HCT116 (cell line): ENCODE results near the gene HDLBP. TPM values are rescaled to one million over a fixed set of nuclear protein-coding genes. Genes with fewer than 3 reads are reported as not detected.

Experiments used
- ATAC-seq: fragments of 200-7000 bp; cut with Tn5 transposase; 2 replicates; pipeline ENCODE4 v1.9.1; 2020; ENCODE audit warnings: mild to moderate bottlenecking, moderate library complexity
- BruUV-seq: library from RNA; stranded (reverse); fragments of 400-500 nt; replicated peaks from 2 replicates; lab custom pipeline; 2021; lab: Mats Ljungman, UMichigan
- CTCF ChIA-PET: fragments of 300-600 bp; sonication (Branson Sonifier 250); formaldehyde crosslinking; loops from one replicate; lab custom pipeline; 2021; ENCODE audit warnings: antibody characterized with exemption; lab: Charles Lee
- POLR2A ChIA-PET: fragments of 300-600, 350-600 bp; sonication (Branson Sonifier 250); formaldehyde crosslinking; loops from one replicate; lab custom pipeline; 2021; ENCODE audit warnings: antibody characterized with exemption; lab: Charles Lee
- RAD21 ChIA-PET, 2 experiments: fragments of 300-600 bp; sonication (Branson Sonifier 250); formaldehyde crosslinking; loops; one replicate each; lab custom pipeline; 2023; ENCODE audit warnings: low total read pairs in 2 of 2; ENCODE audit not compliant: uncharacterized antibody in 2 of 2, unreplicated experiment in 2 of 2, low non-redundant PET in 1 of 2; lab: Charles Lee
- DNase-seq: peaks from one replicate; pipeline ENCODE4 v3.0.0-alpha.2; 2010; ENCODE audit warnings: low read depth, low spot score
- H2AFZ ChIP-seq: fragments of 200-600 bp; shearing (Covaris generic), sonication (generic); 2 replicates; pipeline ENCODE4 v1.6.1; 2017; ENCODE audit warnings: low read depth, mixed run types, mixed read lengths, antibody characterized with exemption, low read length; ENCODE audit not compliant: poor library complexity, severe bottlenecking
- H3K27ac ChIP-seq: 2 replicates; pipeline ENCODE4 v1.5.1; 2012; ENCODE audit warnings: low read depth, low read length
- H3K27me3 ChIP-seq: fragments of 200-600 bp; sonication (generic); 2 replicates; pipeline ENCODE4 v1.6.1; 2016; ENCODE audit warnings: mixed run types, low read length, mixed read lengths; ENCODE audit not compliant: insufficient read depth
- H3K36me3 ChIP-seq, 2 experiments: fragments of 200-500 bp in 1 of 2; fragments of 200-600 bp in 1 of 2; sonication (Bioruptor generic) in 1 of 2; sonication (generic) in 1 of 2; 2 replicates each; pipeline versions ENCODE4 v1.5.1 to v1.6.1; 2014 to 2016; ENCODE audit warnings: low read length in 2 of 2, inconsistent platforms in 1 of 2, mixed read lengths in 1 of 2, mixed run types in 1 of 2; ENCODE audit not compliant: insufficient read depth in 2 of 2, control insufficient read depth in 1 of 2
- H3K4me1 ChIP-seq, 2 experiments: fragments of 200-600 bp in 1 of 2; sonication (generic) in 1 of 2; 2 replicates each; pipeline versions ENCODE4 v1.5.1 to v1.6.1; 2012 to 2017; ENCODE audit warnings: low read length in 2 of 2, inconsistent platforms in 1 of 2, mild to moderate bottlenecking in 1 of 2, mixed read lengths in 1 of 2, mixed run types in 1 of 2, moderate library complexity in 1 of 2; ENCODE audit not compliant: insufficient read depth in 2 of 2, control insufficient read depth in 1 of 2
- H3K4me2 ChIP-seq: fragments of 200-600 bp; sonication (generic); 2 replicates; pipeline ENCODE4 v1.6.1; 2017; ENCODE audit warnings: mixed run types, low read length, mixed read lengths
- H3K4me3 ChIP-seq, 2 experiments: fragments of 200-600 bp in 1 of 2; sonication (generic) in 1 of 2; replicated peaks in 1 of 2; 2 replicates each; pipeline ENCODE4 v1.5.1; 2011 to 2016; ENCODE audit warnings: low read length in 2 of 2, control low read depth in 1 of 2, low read depth in 1 of 2, mild to moderate bottlenecking in 1 of 2, mixed read lengths in 1 of 2, mixed run types in 1 of 2
- H3K79me2 ChIP-seq: fragments of 200-600 bp; sonication (generic); 2 replicates; pipeline ENCODE4 v1.6.1; 2017; ENCODE audit warnings: mild to moderate bottlenecking, mixed run types, low read length, moderate library complexity, mixed read lengths; ENCODE audit not compliant: insufficient read depth
- H3K9ac ChIP-seq: fragments of 200-600 bp; sonication (generic); 2 replicates; pipeline ENCODE4 v1.6.1; 2016; ENCODE audit warnings: low read length, mixed read lengths
- H3K9me2 ChIP-seq: fragments of 200-600 bp; sonication (generic), shearing (Covaris generic); 2 replicates; pipeline ENCODE4 v1.6.1; 2017; ENCODE audit warnings: mixed run types, mild to moderate bottlenecking, moderate library complexity; ENCODE audit not compliant: insufficient read depth
- H3K9me3 ChIP-seq, 2 experiments: fragments of 200-500 bp in 1 of 2; fragments of 200-600 bp in 1 of 2; sonication (Bioruptor generic) in 1 of 2; sonication (generic) in 1 of 2; 2 replicates each; pipeline ENCODE4 v1.6.1; 2014 to 2017; ENCODE audit warnings: low read length in 2 of 2, mixed read lengths in 2 of 2, inconsistent platforms in 1 of 2, low read depth in 1 of 2, mild to moderate bottlenecking in 1 of 2, mixed run types in 1 of 2, moderate library complexity in 1 of 2; ENCODE audit not compliant: control insufficient read depth in 1 of 2, insufficient read depth in 1 of 2
- H4K20me1 ChIP-seq: fragments of 200-600 bp; sonication (generic), shearing (Covaris generic); 2 replicates; pipeline ENCODE4 v1.6.1; 2017; ENCODE audit warnings: mixed run types, mild to moderate bottlenecking, moderate library complexity; ENCODE audit not compliant: insufficient read depth
- ATF3 ChIP-seq: IDR thresholded peaks from 2 replicates; pipeline ENCODE4 v1.6.1; 2012
- CBX3 ChIP-seq: IDR thresholded peaks from 2 replicates; pipeline ENCODE4 v1.6.1; 2012; ENCODE audit warnings: low read depth
- CEBPB ChIP-seq: IDR thresholded peaks from 2 replicates; pipeline ENCODE4 v1.6.1; 2012; ENCODE audit warnings: low read depth
- CTCF ChIP-seq, 3 experiments: fragments of 200-600 bp in 1 of 3; sonication (generic) in 1 of 3; IDR thresholded peaks in 2 of 3; conservative IDR thresholded peaks in 1 of 3; 2 replicates each; pipeline ENCODE4 v1.5.1; 2012 to 2017; ENCODE audit warnings: low read depth in 2 of 3, low read length in 2 of 3, antibody characterized with exemption in 1 of 3, borderline replicate concordance in 1 of 3, control low read depth in 1 of 3, mild to moderate bottlenecking in 1 of 3, mixed read lengths in 1 of 3, mixed run types in 1 of 3, moderate library complexity in 1 of 3; ENCODE audit not compliant: insufficient read depth in 1 of 3
- EGR1 ChIP-seq: IDR thresholded peaks from 2 replicates; pipeline ENCODE4 v1.6.1; 2012; ENCODE audit warnings: low read depth
- ELF1 ChIP-seq: IDR thresholded peaks from 2 replicates; pipeline ENCODE4 v1.6.1; 2012; ENCODE audit warnings: low read depth, borderline replicate concordance
- EZH2phosphoT487 ChIP-seq: fragments of 200-600 bp; IDR thresholded peaks from 2 replicates; pipeline ENCODE4 v1.6.1; 2018; ENCODE audit warnings: antibody characterized with exemption, borderline replicate concordance
- FOSL1 ChIP-seq: IDR thresholded peaks from 2 replicates; pipeline ENCODE4 v1.6.1; 2012; ENCODE audit warnings: low read depth
- JUND ChIP-seq: IDR thresholded peaks from 2 replicates; pipeline ENCODE4 v1.6.1; 2012
- MAX ChIP-seq: IDR thresholded peaks from 2 replicates; pipeline ENCODE4 v1.6.1; 2012
- RAD21 ChIP-seq: IDR thresholded peaks from 2 replicates; pipeline ENCODE4 v1.6.1; 2012; ENCODE audit warnings: low read depth, mild to moderate bottlenecking
- REST ChIP-seq: IDR thresholded peaks from 2 replicates; pipeline ENCODE4 v1.6.1; 2012; ENCODE audit warnings: low read depth
- SIN3A ChIP-seq: IDR thresholded peaks from 2 replicates; pipeline ENCODE4 v1.6.1; 2012; ENCODE audit warnings: low read depth
- SP1 ChIP-seq: IDR thresholded peaks from 2 replicates; pipeline ENCODE4 v1.6.1; 2012; ENCODE audit warnings: low read depth
- SRF ChIP-seq: IDR thresholded peaks from 2 replicates; pipeline ENCODE4 v1.6.1; 2012; ENCODE audit warnings: low read depth
- TCF7L2 ChIP-seq: IDR thresholded peaks from 2 replicates; pipeline ENCODE4 v1.7.0; 2011; ENCODE audit warnings: borderline replicate concordance, inconsistent platforms; ENCODE audit not compliant: insufficient read depth, insufficient read length; ENCODE audit errors: extremely low read depth
- YY1 ChIP-seq: IDR thresholded peaks from 2 replicates; pipeline ENCODE4 v1.6.1; 2011; ENCODE audit warnings: low read length, low read depth, moderate library complexity, mild to moderate bottlenecking; ENCODE audit not compliant: insufficient replicate concordance; ENCODE audit errors: extremely low read depth
- ZNF274 ChIP-seq: fragments of 200-500 bp; sonication (Bioruptor generic); IDR thresholded peaks from 2 replicates; pipeline ENCODE4 v1.6.1; 2014; ENCODE audit warnings: mild to moderate bottlenecking, low read depth, low read length, inconsistent platforms
- intact Hi-C: fragments of 100-400 bp; cut with micrococcal nuclease; formaldehyde crosslinking; loops from 2 replicates; pipeline ENCODE4 v1.10.0; 2022
- total RNA-seq: library from RNA; stranded (reverse); gene quantifications from one replicate; pipeline ENCODE4 v1.2.1, GENCODE V29; 2021; ENCODE audit not compliant: unreplicated experiment

The HDLBP gene
- total RNA-seq, 1 experiment from 2014 or later = 462 TPM

GRCh38 chr2:241230435-241230834 is 85.0 kb downstream of the HDLBP start:
- Histone ChIP-seq H3K36me3 (peaks cover 55 to 64% of the 10 kb centered on the region in 2 experiments), H3K79me2 (no peaks in the 10 kb centered on the region), H3K27me3 (no peaks in the 10 kb centered on the region)
- ATAC-seq = no peak
- CTCF ChIA-PET = no interaction called here
- TF ChIP-seq MAX (no peak), FOSL1 (no peak), CBX3 (no peak), SRF (no peak), TCF7L2 (no peak), CEBPB (no peak), ELF1 (no peak), YY1 (no peak), SP1 (no peak), RAD21 (no peak), JUND (no peak), SIN3A (no peak), CTCF (IDR thresholded peaks at IDR 0.05 in 2 of 3, conservative IDR thresholded peaks at IDR 0.05 in 1 of 3; ENCODE audit: borderline replicate concordance in 1 of 3, insufficient read depth in 1 of 3, low read depth in 2 of 3, low read length in 2 of 3) (no peak), REST (no peak), ZNF274 (no peak), EZH2phosphoT487 (no peak), ATF3 (no peak), EGR1 (no peak)
- TF ChIP-seq, all 23 proteins: peak for 0
- intact Hi-C loops = no loop called here
- no TSS peak for BruUV-seq
- H3K27ac ChIP-seq = no peak overlapping the region
- H3K9ac ChIP-seq = no peak overlapping the region
- H4K20me1 ChIP-seq = no peaks in the 10 kb centered on the region
- H3K4me1 ChIP-seq = no peaks in the 10 kb centered on the region
- no peak overlapping the region for H2AFZ ChIP-seq
- no peaks in the 10 kb centered on the region for H3K9me3 ChIP-seq
- H3K4me3 ChIP-seq = no peak overlapping the region
- no peaks in the 10 kb centered on the region for H3K9me2 ChIP-seq
- H3K4me2 ChIP-seq = no peak overlapping the region
- no peak for DNase-seq
- POLR2A ChIA-PET = no interaction called here
- RAD21 ChIA-PET = no interaction called here
